ENCODE measurements around the gene TRAF4.
"Not testable (repeated sequence)": the region's sequence is repeated elsewhere in the genome, so short reads cannot be mapped to it uniquely, and the experiment has no call there.

The TRAF4 gene

GRCh38 chr17:28792877-28793661, 49.3 kb downstream of the TRAF4 start:
- DNase-seq (ENCODE audit: low read depth in 2 of 2), result no peak

GRCh38 chr17:28794846-28795441, 51.1 kb downstream of the TRAF4 start:
- DNase-seq (ENCODE audit: low read depth in 2 of 2), result not testable (repeated sequence)

- no peak for DNase-seq (ENCODE audit: low read depth in 2 of 2)
Measured at GRCh38 chr17:28796062-28796461, 52.3 kb downstream of the TRAF4 start.

Measured in stimulated activated CD4-positive, alpha-beta T cell treated with anti-CD3 and anti-CD28 coated beads, Interleukin-1b, Interleukin-23, amount 100 ng/mL, for 4 hours (primary cell).